GM12878 (cell line): ENCODE results near the gene PID1. TPM values are rescaled to one million over a fixed set of nuclear protein-coding genes. Genes with fewer than 3 reads are reported as not detected.

ENCODE experiments used
- ATAC-seq: fragments of 200-7000 bp; cut with Tn5 transposase; 3 replicates; pipeline ENCODE4 v1.9.1; 2020; ENCODE audit warnings: mild to moderate bottlenecking, moderate library complexity
- BruUV-seq: library from RNA; stranded (reverse); fragments of 400-500 nt; replicated peaks from 2 replicates; lab custom pipeline; 2021; lab: Mats Ljungman, UMichigan
- CTCF ChIA-PET: fragments of 300-600 bp; sonication (Branson Sonifier 250); formaldehyde crosslinking; extraction: SDS; loops from one replicate; lab custom pipeline; 2021; ENCODE audit warnings: inconsistent platforms; lab: Yijun Ruan, JAX
- POLR2A ChIA-PET: fragments of 350-600 bp; formaldehyde crosslinking; extraction: SDS; loops from one replicate; lab custom pipeline; 2021; ENCODE audit warnings: inconsistent platforms; lab: Charles Lee
- RAD21 ChIA-PET: fragments of 300-600 bp; sonication (Branson Sonifier 250); formaldehyde crosslinking; loops from one replicate; lab custom pipeline; 2023; ENCODE audit warnings: antibody characterized with exemption; ENCODE audit not compliant: unreplicated experiment; lab: Charles Lee
- SMC1A ChIA-PET: fragments of 300-600 bp; sonication (Branson Sonifier 250); formaldehyde crosslinking; loops from one replicate; lab custom pipeline; 2023; ENCODE audit not compliant: unreplicated experiment, uncharacterized antibody; lab: Charles Lee
- DNase-seq: peaks from one replicate; pipeline ENCODE4 v3.0.0-alpha.2; 2011; ENCODE audit warnings: low read depth, low spot score
- FAIRE-seq: peaks from 3 replicates; lab custom pipeline; 2011; peaks lifted over from hg19 to GRCh38; lab: Jason Lieb, UNC
- H2AFZ ChIP-seq: 2 replicates; pipeline ENCODE4 v1.6.0; 2011; ENCODE audit warnings: low read depth, low read length, control low read depth; ENCODE audit not compliant: control insufficient read depth
- H3K27ac ChIP-seq: 2 replicates; pipeline ENCODE4 v1.5.1; 2011; ENCODE audit warnings: control low read depth; ENCODE audit not compliant: control insufficient read depth, insufficient read depth
- H3K27me3 ChIP-seq, 2 experiments: replicated peaks in 1 of 2; 2 replicates each; pipeline versions ENCODE4 v1.6.0 to v1.6.1; 2011; ENCODE audit warnings: low read length in 1 of 2; ENCODE audit not compliant: control insufficient read depth in 2 of 2, insufficient read depth in 2 of 2
- H3K36me3 ChIP-seq, 2 experiments: 2 replicates each; pipeline ENCODE4 v1.5.1; 2011; ENCODE audit warnings: low read length in 1 of 2; ENCODE audit not compliant: control insufficient read depth in 2 of 2, insufficient read depth in 2 of 2
- H3K4me1 ChIP-seq: 2 replicates; pipeline ENCODE4 v1.6.1; 2011; ENCODE audit warnings: mild to moderate bottlenecking, low read length, moderate library complexity, mixed read lengths; ENCODE audit not compliant: control insufficient read depth, insufficient read depth
- H3K4me2 ChIP-seq: 2 replicates; pipeline ENCODE4 v1.6.0; 2011; ENCODE audit warnings: control low read depth; ENCODE audit not compliant: control insufficient read depth, insufficient read depth
- H3K4me3 ChIP-seq: fragments of 200-600 bp; sonication (generic); 2 replicates; pipeline ENCODE4 v1.5.1; 2016
- H3K79me2 ChIP-seq: 2 replicates; pipeline ENCODE4 v1.6.0; 2011; ENCODE audit warnings: low read length; ENCODE audit not compliant: control insufficient read depth, insufficient read depth
- H3K9ac ChIP-seq: 2 replicates; pipeline ENCODE4 v1.8.0; 2011; ENCODE audit warnings: low read length, control low read depth, mixed read lengths; ENCODE audit not compliant: control insufficient read depth, insufficient read depth
- H3K9me3 ChIP-seq: replicated peaks from 3 replicates; pipeline ENCODE4 v1.5.1; 2011; ENCODE audit warnings: mild to moderate bottlenecking, low read length; ENCODE audit not compliant: control insufficient read depth, insufficient read depth
- H4K20me1 ChIP-seq: 2 replicates; pipeline ENCODE4 v1.6.0; 2011; ENCODE audit not compliant: control insufficient read depth, insufficient read depth
- ASH2L ChIP-seq: fragments of 300-600, 200-600 bp; sonication (generic); IDR thresholded peaks from 2 replicates; pipeline ENCODE4 v1.6.1; 2017; ENCODE audit warnings: low read depth, mild to moderate bottlenecking, borderline replicate concordance
- E4F1 ChIP-seq: fragments of 450-650 bp; IDR thresholded peaks from 2 replicates; pipeline ENCODE4 v1.6.1; 2018; ENCODE audit warnings: borderline replicate concordance, mild to moderate bottlenecking; ENCODE audit not compliant: partially characterized antibody
- MXI1 ChIP-seq: fragments of 150-350 bp; IDR thresholded peaks from 2 replicates; pipeline ENCODE4 v1.6.1; 2011; ENCODE audit warnings: low read depth, mild to moderate bottlenecking, inconsistent platforms, low read length, improper control_type of control experiment
- NR2F1 ChIP-seq: fragments of 450-650 bp; conservative IDR thresholded peaks from 2 replicates; pipeline ENCODE4 v1.6.1; 2017; ENCODE audit warnings: mild to moderate bottlenecking
- SIX5 ChIP-seq: IDR thresholded peaks from 2 replicates; pipeline ENCODE4 v1.6.1; 2011; ENCODE audit warnings: mild to moderate bottlenecking, low read depth, low read length, moderate library complexity; ENCODE audit not compliant: severe bottlenecking
- STAT1 ChIP-seq: fragments of 450-650 bp; conservative IDR thresholded peaks from 2 replicates; pipeline ENCODE4 v1.6.1; 2014; ENCODE audit warnings: antibody characterized with exemption, mild to moderate bottlenecking
- YBX1 ChIP-seq: fragments of 450-650 bp; IDR thresholded peaks from 2 replicates; pipeline ENCODE4 v1.6.1; 2016; ENCODE audit warnings: antibody characterized with exemption
- ZNF217 ChIP-seq: fragments of 450-650 bp; IDR thresholded peaks from 2 replicates; pipeline ENCODE4 v1.6.1; 2017; ENCODE audit warnings: antibody characterized with exemption, mild to moderate bottlenecking
- whole genome bisulfite sequencing: methylation state at CpG from one replicate; pipeline ENCODE4 v1.1.6; 2016; ENCODE audit warnings: low lambda C conversion rate; ENCODE audit not compliant: insufficient replicate concordance, insufficient coverage; ENCODE audit errors: missing lambda C conversion rate; 5-methylcytosine and 5-hydroxymethylcytosine counted together
- in situ Hi-C: fragments of 300-500 bp; cut with MboI; formaldehyde crosslinking; loops from 9 replicates; pipeline ENCODE4 v1.14.3; 2018; ENCODE audit warnings: mixed read lengths
- intact Hi-C: fragments of 100-400 bp; cut with micrococcal nuclease; formaldehyde crosslinking; loops from one replicate; pipeline ENCODE4 v1.14.2; 2022; ENCODE audit not compliant: unreplicated experiment
- polyA plus RNA-seq, 11 experiments: library from polyadenylated mRNA; depleted of rRNA in 4 of 11; unstranded in 6 of 11; stranded (reverse) in 5 of 11; fragments of >200 nt; fragmentation: Nextera tagmentation in 4 of 11; fragmentation: Illumina TruSeq in 1 of 11; extraction: Ambion mirVana in 4 of 11; extraction: Trizol in 1 of 11; gene quantifications; 1 replicate in 1 of 11; 2 replicates in 10 of 11; pipeline versions ENCODE4 v1.2.1 to v1.2.3, GENCODE V29; 2011 to 2016; ENCODE audit warnings: inconsistent platforms in 2 of 11, missing spikeins in 2 of 11, low read depth in 1 of 11
- total RNA-seq, 4 experiments: library from RNA; depleted of rRNA in 3 of 4; stranded (reverse); fragments of >200 nt in 3 of 4; fragmentation: Illumina TruSeq in 1 of 4; extraction: Trizol in 1 of 4; gene quantifications; 2 replicates each; pipeline versions ENCODE4 v1.2.1 to v1.2.3, GENCODE V29; 2013 to 2021

The PID1 gene
- total and polyA plus RNA-seq, 10 of the 15 experiments (the other 5 are each of a cell fraction or from before 2014, with no cell fraction given), result not detected

- DNase-seq (no peak), ATAC-seq (no peak), FAIRE-seq (no peak)
- RAD21 ChIA-PET, result no interaction called here
- H3K27me3 ChIP-seq, result no peaks in the 10 kb centered on the region
- no peak overlapping the region for H2AFZ ChIP-seq
- no peaks in the 10 kb centered on the region for H3K4me1 ChIP-seq
- intact Hi-C loops (no loop called here), in situ Hi-C loops (no loop called here)
- no peak overlapping the region for H3K4me3 ChIP-seq
- no peaks in the 10 kb centered on the region for H3K9me3 ChIP-seq
- no peaks in the 10 kb centered on the region for H3K36me3 ChIP-seq
- BruUV-seq, result no TSS peak
- TF ChIP-seq E4F1, result no peak
- no peak for TF ChIP-seq YBX1
- TF ChIP-seq ASH2L, result no peak
- TF ChIP-seq MXI1, result no peak
- TF ChIP-seq ZNF217, result no peak
- TF ChIP-seq NR2F1, result no peak
- no peak for TF ChIP-seq STAT1
- TF ChIP-seq SIX5, result no peak
- 43% methylated on average over 5 of the region's 5 CpGs for WGBS
- H3K79me2 ChIP-seq, result no peaks in the 10 kb centered on the region
- POLR2A ChIA-PET, result no interaction called here
- no peak overlapping the region for H3K27ac ChIP-seq
- no peaks in the 10 kb centered on the region for H4K20me1 ChIP-seq
- CTCF ChIA-PET, result no interaction called here
- H3K4me2 ChIP-seq, result no peak overlapping the region
- SMC1A ChIA-PET, result interaction anchor here (0.6 kb wide), 1 partner anchor 14 kb away, joined by 4 read pairs; no protein-coding TSS in a partner anchor
- no peak overlapping the region for H3K9ac ChIP-seq
Measured at GRCh38 chr2:229205704-229206103, 65.4 kb downstream of the PID1 start.
